OCI-LY1 (cell line): ENCODE results near the gene CDC42BPA.

Experiments used
- H2AFZ ChIP-seq: fragments of 200-600 bp; sonication (generic), shearing (Covaris generic); 2 replicates; pipeline ENCODE4 v1.6.0; 2014; ENCODE audit warnings: antibody characterized with exemption, mild to moderate bottlenecking, low read length
- H3F3A ChIP-seq: fragments of 200-600 bp; sonication (generic), shearing (Covaris generic); 2 replicates; pipeline ENCODE4 v1.6.0; 2014; ENCODE audit warnings: mild to moderate bottlenecking, antibody characterized with exemption, low read length, moderate library complexity; ENCODE audit not compliant: insufficient read depth
- H3K27ac ChIP-seq: fragments of 200-600 bp; sonication (generic); 2 replicates; pipeline ENCODE4 v1.5.1; 2014; ENCODE audit warnings: low read length, mixed run types, mild to moderate bottlenecking, low read depth; ENCODE audit not compliant: poor library complexity, severe bottlenecking
- H3K27me3 ChIP-seq: fragments of 200-600 bp; sonication (generic); 2 replicates; pipeline ENCODE4 v1.6.0; 2014; ENCODE audit warnings: antibody characterized with exemption, mild to moderate bottlenecking, low read length, moderate library complexity; ENCODE audit not compliant: insufficient read depth
- H3K36me3 ChIP-seq: fragments of 200-600 bp; sonication (generic); 2 replicates; pipeline ENCODE4 v1.6.1; 2014; ENCODE audit warnings: mild to moderate bottlenecking, antibody characterized with exemption, low read length, moderate library complexity, mixed read lengths; ENCODE audit not compliant: insufficient read depth
- H3K4me1 ChIP-seq: fragments of 200-600 bp; sonication (generic); 2 replicates; pipeline ENCODE4 v1.5.1; 2014; ENCODE audit warnings: mild to moderate bottlenecking, low read length, moderate library complexity; ENCODE audit not compliant: insufficient read depth, severe bottlenecking
- H3K4me2 ChIP-seq: fragments of 200-600 bp; sonication (generic), shearing (Covaris generic); 2 replicates; pipeline ENCODE4 v1.6.1; 2014; ENCODE audit warnings: low read length
- H3K4me3 ChIP-seq: fragments of 200-600 bp; sonication (generic); 2 replicates; pipeline ENCODE4 v1.5.1; 2014; ENCODE audit warnings: low read length, low read depth, mild to moderate bottlenecking, mixed read lengths; ENCODE audit not compliant: poor library complexity, severe bottlenecking
- H3K79me2 ChIP-seq: fragments of 200-600 bp; shearing (Covaris generic); 2 replicates; pipeline ENCODE4 v1.6.1; 2016; ENCODE audit warnings: mixed run types, low read length, mixed read lengths; ENCODE audit not compliant: insufficient read depth
- H3K9ac ChIP-seq: fragments of 200-600 bp; sonication (generic), shearing (Covaris generic); 2 replicates; pipeline ENCODE4 v1.6.1; 2014; ENCODE audit warnings: mild to moderate bottlenecking, low read length, mixed read lengths
- H3K9me2 ChIP-seq: fragments of 200-600 bp; sonication (generic), shearing (Covaris generic); 2 replicates; pipeline ENCODE4 v1.6.1; 2014; ENCODE audit warnings: low read depth, mild to moderate bottlenecking, low read length, mixed read lengths
- H3K9me3 ChIP-seq: fragments of 200-600 bp; shearing (Covaris generic); 2 replicates; pipeline ENCODE4 v1.6.1; 2014; ENCODE audit warnings: low read length, mixed read lengths
- H4K20me1 ChIP-seq: fragments of 200-600 bp; sonication (generic), shearing (Covaris generic); 2 replicates; pipeline ENCODE4 v1.6.0; 2016; ENCODE audit warnings: mild to moderate bottlenecking, low read length; ENCODE audit not compliant: insufficient read depth
- EZH2 ChIP-seq: fragments of 200-600 bp; sonication (generic), shearing (Covaris generic); IDR thresholded peaks from 2 replicates; pipeline ENCODE4 v1.8.0; 2017; ENCODE audit warnings: borderline replicate concordance, mixed run types, mild to moderate bottlenecking, antibody characterized with exemption, low read length, moderate library complexity, mixed read lengths
- TF ChIP-seq, protein P1 (sequence below): fragments of 200-600 bp; sonication (generic), shearing (Covaris generic); IDR thresholded peaks from 2 replicates; pipeline ENCODE4 v1.5.1; 2017; ENCODE audit warnings: mild to moderate bottlenecking, antibody characterized with exemption, low read length, moderate library complexity, mixed read lengths

The CDC42BPA gene

DNA sequence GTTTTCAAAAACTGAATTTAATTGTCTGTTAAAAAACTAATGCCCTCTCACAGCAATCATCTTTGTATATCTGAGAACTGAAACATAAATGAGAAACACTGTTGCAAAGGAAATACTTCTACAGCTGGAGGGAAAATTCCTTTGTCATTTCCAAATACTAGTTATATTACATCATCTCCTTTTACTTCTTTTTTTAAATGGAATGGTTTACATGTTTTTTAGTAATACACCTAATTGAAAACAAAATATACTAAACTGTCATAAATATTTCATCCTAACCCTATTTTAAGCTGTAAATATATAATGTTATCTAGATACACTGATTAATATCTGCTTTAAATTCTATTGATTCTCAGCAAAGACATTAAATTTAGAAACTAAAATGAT lies 19.1 kb downstream of the CDC42BPA start:
- TF ChIP-seq, protein P1, sequence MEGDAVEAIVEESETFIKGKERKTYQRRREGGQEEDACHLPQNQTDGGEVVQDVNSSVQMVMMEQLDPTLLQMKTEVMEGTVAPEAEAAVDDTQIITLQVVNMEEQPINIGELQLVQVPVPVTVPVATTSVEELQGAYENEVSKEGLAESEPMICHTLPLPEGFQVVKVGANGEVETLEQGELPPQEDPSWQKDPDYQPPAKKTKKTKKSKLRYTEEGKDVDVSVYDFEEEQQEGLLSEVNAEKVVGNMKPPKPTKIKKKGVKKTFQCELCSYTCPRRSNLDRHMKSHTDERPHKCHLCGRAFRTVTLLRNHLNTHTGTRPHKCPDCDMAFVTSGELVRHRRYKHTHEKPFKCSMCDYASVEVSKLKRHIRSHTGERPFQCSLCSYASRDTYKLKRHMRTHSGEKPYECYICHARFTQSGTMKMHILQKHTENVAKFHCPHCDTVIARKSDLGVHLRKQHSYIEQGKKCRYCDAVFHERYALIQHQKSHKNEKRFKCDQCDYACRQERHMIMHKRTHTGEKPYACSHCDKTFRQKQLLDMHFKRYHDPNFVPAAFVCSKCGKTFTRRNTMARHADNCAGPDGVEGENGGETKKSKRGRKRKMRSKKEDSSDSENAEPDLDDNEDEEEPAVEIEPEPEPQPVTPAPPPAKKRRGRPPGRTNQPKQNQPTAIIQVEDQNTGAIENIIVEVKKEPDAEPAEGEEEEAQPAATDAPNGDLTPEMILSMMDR = no peak
- no peak for TF ChIP-seq EZH2
- no peaks in the 10 kb centered on the region for H3K36me3 ChIP-seq
- no peaks in the 10 kb centered on the region for H3K9me3 ChIP-seq
- H3K9ac ChIP-seq = no peak overlapping the region
- no peaks in the 10 kb centered on the region for H4K20me1 ChIP-seq
- H3K79me2 ChIP-seq = no peaks in the 10 kb centered on the region
- no peaks in the 10 kb centered on the region for H3K27me3 ChIP-seq
- no peak overlapping the region for H3K4me2 ChIP-seq
- no peak overlapping the region for H2AFZ ChIP-seq
- H3K9me2 ChIP-seq = no peaks in the 10 kb centered on the region
- no peaks in the 10 kb centered on the region for H3K4me1 ChIP-seq
- H3K4me3 ChIP-seq = no peak overlapping the region
- no peak overlapping the region for H3K27ac ChIP-seq
- no peaks in the 10 kb centered on the region for H3F3A ChIP-seq

DNA sequence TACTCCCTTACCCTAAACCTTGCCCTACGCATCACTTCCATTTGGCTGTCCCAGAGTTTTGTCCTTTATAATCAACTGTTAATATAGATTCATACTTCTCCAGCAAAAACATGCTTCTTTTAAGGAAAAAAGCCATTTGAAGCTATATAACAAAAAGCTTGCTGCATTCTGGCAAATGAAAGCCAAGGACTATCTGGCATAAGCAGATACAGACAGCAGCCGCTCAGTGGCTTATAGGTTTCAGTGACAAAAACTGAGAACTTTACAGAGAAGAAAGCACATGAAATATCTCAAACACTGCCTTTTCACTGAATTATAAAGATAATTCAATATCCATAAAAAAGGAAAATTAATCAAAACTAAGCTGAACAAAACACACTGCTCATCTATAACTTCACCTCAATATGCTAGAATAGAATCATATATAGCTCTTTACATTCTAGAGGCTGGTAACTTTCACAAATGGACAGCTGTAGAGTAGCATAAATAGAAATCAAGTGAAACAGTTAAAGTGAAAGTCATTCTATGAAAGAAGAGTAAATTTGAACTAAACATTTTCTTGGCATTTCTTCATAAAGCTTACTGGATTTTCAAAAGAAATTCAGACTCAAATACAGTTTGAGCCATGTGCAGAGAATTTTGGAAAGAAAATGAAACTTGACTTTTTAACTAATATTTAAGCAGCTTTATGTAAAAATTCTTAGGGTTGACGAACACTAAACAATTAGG lies 19.6 kb downstream of the CDC42BPA start:
- H3K4me3 ChIP-seq = no peak overlapping the region
- H2AFZ ChIP-seq = no peak overlapping the region
- H3K27ac ChIP-seq = no peak overlapping the region
- no peak overlapping the region for H3K9ac ChIP-seq
- no peaks in the 10 kb centered on the region for H3K27me3 ChIP-seq
- no peaks in the 10 kb centered on the region for H3F3A ChIP-seq
- H3K4me1 ChIP-seq = no peaks in the 10 kb centered on the region
- H3K9me3 ChIP-seq = no peaks in the 10 kb centered on the region
- H3K9me2 ChIP-seq = no peaks in the 10 kb centered on the region
- no peak for TF ChIP-seq EZH2
- TF ChIP-seq, protein P1 = no peak
- no peaks in the 10 kb centered on the region for H3K79me2 ChIP-seq
- H3K4me2 ChIP-seq = no peak overlapping the region
- H3K36me3 ChIP-seq = no peaks in the 10 kb centered on the region
- no peaks in the 10 kb centered on the region for H4K20me1 ChIP-seq

DNA sequence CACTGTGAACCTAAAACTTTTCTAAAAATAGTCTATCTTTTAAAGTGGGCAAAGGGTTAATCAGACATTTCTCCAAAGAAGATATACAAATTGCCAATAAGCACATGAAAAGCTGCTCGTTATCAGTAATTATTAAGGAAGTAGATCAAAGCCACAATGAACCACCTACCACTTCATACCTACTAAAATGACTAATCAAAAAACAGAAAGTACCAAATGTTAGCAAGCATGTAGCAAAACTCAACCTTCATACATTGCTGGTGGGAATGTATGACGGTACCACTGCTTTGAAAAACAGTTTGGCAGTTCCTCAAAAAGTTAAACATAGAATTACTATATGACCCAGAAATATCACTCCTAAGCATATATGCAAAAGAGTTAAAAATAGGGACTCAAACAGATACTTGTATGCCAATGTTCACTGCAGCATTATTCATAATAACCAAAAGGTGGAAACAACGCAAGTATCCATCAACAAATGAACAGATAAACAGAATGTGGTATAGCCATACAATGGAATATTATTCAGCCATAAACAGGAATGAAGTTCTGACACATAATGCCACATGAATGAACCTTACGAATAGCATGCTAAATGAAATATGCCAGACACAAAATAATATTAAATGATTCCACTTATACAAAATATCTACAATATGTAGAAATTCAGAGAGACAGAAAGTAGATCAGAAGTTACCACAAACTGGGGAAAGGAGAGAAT lies 21.1 kb downstream of the CDC42BPA start:
- Histone ChIP-seq H3F3A (no peaks in the 10 kb centered on the region), H3K36me3 (no peaks in the 10 kb centered on the region), H2AFZ (no peak overlapping the region), H3K9ac (no peak overlapping the region), H3K4me3 (no peak overlapping the region), H3K27ac (no peak overlapping the region), H3K4me2 (no peak overlapping the region), H4K20me1 (no peaks in the 10 kb centered on the region), H3K27me3 (no peaks in the 10 kb centered on the region), H3K4me1 (no peaks in the 10 kb centered on the region), H3K9me2 (no peaks in the 10 kb centered on the region), H3K9me3 (no peaks in the 10 kb centered on the region), H3K79me2 (no peaks in the 10 kb centered on the region)
- no peak for TF ChIP-seq EZH2
- TF ChIP-seq, protein P1 = no peak
